Lower leg skin (tissue), 4 donors: ENCODE measurements around the gene CAPN5. TPM values are rescaled to one million over a fixed set of nuclear protein-coding genes. Genes with fewer than 3 reads are reported as not detected.

ENCODE experiments used
- DNase-seq, 2 donors: peaks; one replicate each; pipeline ENCODE4 v3.0.0-alpha.2; 2019; ENCODE audit warnings: low spot score in 2 of 2
- H3K4me3 ChIP-seq: fragments of 200-600 bp; sonication (generic); 2 replicates; pipeline ENCODE4 v1.5.1; 2017; ENCODE audit warnings: mild to moderate bottlenecking, low read depth; ENCODE audit not compliant: poor library complexity, severe bottlenecking
- POLR2A ChIP-seq, 2 donors: fragments of 450-650 bp; IDR thresholded peaks; one replicate each; pipeline ENCODE4 v1.6.1; 2016 to 2017; ENCODE audit warnings: antibody characterized with exemption in 2 of 2, mild to moderate bottlenecking in 1 of 2, moderate library complexity in 1 of 2
- WGBS, 2 donors: methylation state at CpG; one replicate each; pipeline ENCODE4 v1.1.5; 2018; 5-methylcytosine and 5-hydroxymethylcytosine counted together
- intact Hi-C: fragments of 100-400 bp; cut with DNase I; formaldehyde crosslinking; loops from one replicate; pipeline ENCODE4 v1.15.0; 2023; ENCODE audit warnings: low total_unique reads
- total RNA-seq, 4 donors: library from RNA; depleted of rRNA; stranded (reverse); fragments of >200 nt; gene quantifications; one replicate each; pipeline ENCODE4 v1.1.0, GENCODE V29; 2016
- TF ChIP-seq, protein P1 (sequence below), 3 donors: fragments of 450-650 bp; IDR thresholded peaks; one replicate each; pipeline ENCODE4 v1.5.1; 2016; ENCODE audit warnings: antibody characterized with exemption in 3 of 3, mild to moderate bottlenecking in 3 of 3, moderate library complexity in 2 of 3

The CAPN5 gene
- total RNA-seq, 4 donors from 2014 or later = 0.38 to 1.9 (median 1.2) TPM

DNA sequence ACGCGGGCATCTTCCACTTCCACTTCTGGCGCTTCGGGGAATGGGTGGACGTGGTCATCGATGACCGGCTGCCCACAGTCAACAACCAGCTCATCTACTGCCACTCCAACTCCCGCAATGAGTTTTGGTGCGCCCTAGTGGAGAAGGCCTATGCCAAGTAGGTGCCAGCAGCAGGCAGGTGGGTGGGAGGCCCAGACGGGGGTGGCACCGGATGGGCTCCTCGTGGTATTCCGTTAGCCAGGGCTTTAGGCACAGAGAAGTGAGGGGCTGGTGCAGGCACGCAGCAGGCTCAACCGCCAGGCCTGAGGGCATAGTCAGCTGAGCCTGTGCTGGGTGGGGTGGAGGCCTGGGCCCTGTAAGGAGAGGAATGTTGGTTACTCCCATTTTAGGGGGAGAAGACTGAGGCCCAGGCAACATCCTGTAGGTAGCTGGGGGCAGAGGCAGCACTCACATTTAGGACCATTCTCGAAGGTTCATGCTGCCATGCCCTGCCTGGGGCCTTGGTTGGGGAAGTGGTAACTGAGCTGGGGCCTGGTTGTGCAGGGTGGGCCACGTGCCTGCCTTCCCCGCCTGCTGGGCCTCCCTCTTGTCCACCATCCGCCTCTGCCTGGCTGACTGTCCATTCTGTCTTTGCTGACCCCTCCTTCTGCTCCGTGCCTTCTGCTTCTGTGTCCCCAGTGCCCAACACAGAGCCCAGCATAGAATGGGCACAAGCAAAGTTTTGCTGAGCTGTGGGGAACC is 46.0 kb downstream of the CAPN5 start:
- intact Hi-C loops = no loop called here
- WGBS, 2 donors = 83 to 85% methylated on average over 19 to 20 of the region's 20 CpGs
- TF ChIP-seq, protein P1, sequence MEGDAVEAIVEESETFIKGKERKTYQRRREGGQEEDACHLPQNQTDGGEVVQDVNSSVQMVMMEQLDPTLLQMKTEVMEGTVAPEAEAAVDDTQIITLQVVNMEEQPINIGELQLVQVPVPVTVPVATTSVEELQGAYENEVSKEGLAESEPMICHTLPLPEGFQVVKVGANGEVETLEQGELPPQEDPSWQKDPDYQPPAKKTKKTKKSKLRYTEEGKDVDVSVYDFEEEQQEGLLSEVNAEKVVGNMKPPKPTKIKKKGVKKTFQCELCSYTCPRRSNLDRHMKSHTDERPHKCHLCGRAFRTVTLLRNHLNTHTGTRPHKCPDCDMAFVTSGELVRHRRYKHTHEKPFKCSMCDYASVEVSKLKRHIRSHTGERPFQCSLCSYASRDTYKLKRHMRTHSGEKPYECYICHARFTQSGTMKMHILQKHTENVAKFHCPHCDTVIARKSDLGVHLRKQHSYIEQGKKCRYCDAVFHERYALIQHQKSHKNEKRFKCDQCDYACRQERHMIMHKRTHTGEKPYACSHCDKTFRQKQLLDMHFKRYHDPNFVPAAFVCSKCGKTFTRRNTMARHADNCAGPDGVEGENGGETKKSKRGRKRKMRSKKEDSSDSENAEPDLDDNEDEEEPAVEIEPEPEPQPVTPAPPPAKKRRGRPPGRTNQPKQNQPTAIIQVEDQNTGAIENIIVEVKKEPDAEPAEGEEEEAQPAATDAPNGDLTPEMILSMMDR (IDR thresholded peaks at IDR 0.05) = no peak
- TF ChIP-seq POLR2A (IDR thresholded peaks at IDR 0.05) = no peak
- DNase-seq = no peak
- H3K4me3 ChIP-seq = no peak overlapping the region

DNA sequence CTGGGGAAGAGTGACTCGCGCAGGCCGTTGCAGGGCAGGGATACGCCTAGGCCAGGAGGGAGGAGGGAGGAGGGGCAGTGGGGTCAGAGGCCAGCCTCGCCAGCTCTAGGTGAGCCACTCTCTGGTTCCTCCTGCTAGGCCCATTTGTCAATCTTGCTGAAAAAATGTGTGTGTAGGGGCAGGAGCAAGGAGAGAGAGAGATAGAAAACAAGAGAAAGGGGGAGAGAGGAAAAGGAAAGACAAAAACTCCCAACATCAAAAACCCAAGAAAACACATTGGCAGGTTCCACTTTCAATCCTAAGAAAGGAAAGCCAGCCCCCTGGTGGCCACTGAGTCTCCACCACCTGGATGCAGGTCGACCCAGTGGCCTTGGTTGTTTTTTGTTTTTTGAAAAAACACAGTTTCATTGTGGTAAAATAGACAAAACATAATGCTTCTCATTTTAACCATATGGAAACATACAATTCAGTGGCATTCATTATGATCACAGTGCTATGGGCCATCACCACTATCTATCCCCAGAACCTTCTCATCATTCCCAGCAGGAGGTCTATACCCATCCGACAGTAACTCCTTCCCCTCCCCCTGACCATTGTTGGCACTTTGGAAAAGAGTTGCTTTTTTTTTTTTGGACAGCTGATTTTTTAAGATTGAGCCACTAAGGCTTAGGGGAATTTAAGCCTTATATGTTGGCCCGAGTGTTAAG is 46.8 kb downstream of the CAPN5 start:
- intact Hi-C loops = no loop called here
- no peak for TF ChIP-seq POLR2A (IDR thresholded peaks at IDR 0.05)
- TF ChIP-seq, protein P1 (IDR thresholded peaks at IDR 0.05) = no peak
- 72 to 73% methylated on average over 8 of the region's 8 CpGs for WGBS, 2 donors
- H3K4me3 ChIP-seq = no peak overlapping the region
- no peak for DNase-seq

DNA sequence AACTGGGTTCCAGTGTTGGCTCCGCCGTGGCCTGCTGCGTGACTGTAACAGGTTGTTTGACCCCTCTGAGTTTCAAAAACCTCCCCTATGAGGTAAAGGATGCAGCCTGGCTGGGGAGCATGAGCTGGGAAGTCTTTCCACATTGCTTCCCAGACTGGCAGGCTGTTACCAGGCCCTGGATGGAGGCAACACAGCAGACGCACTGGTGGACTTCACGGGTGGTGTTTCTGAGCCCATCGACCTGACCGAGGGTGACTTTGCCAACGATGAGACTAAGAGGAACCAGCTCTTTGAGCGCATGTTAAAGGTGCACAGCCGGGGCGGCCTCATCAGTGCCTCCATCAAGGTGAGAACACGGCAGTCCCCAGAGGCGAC is 47.3 kb downstream of the CAPN5 start:
- intact Hi-C loops = no loop called here
- WGBS, 2 donors = 93 to 95% methylated on average over 12 to 13 of the region's 13 CpGs
- DNase-seq = no peak
- TF ChIP-seq POLR2A (IDR thresholded peaks at IDR 0.05) = no peak
- TF ChIP-seq, protein P1 (IDR thresholded peaks at IDR 0.05) = no peak
- no peak overlapping the region for H3K4me3 ChIP-seq

DNA sequence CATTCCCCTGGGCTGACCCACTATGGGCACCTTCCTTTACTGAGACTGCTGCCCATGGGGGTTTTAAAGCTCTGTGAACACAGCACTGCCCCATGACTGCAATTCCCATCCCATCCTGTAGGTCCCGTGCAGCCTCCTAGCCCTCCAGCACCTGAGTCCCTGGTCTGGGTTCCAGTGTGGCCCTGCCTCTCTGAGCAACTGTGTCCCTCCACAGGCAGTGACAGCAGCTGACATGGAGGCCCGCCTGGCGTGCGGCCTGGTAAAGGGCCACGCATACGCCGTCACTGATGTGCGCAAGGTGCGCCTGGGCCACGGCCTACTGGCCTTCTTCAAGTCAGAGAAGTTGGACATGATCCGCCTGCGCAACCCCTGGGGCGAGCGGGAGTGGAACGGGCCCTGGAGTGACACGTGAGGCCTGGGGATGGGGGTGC is 48.4 kb downstream of the CAPN5 start:
- DNase-seq = no peak
- intact Hi-C loops = no loop called here
- H3K4me3 ChIP-seq = no peak overlapping the region
- TF ChIP-seq POLR2A (IDR thresholded peaks at IDR 0.05) = no peak
- TF ChIP-seq, protein P1 (IDR thresholded peaks at IDR 0.05) = no peak
- WGBS, 2 donors = 97% methylated on average over 16 of the region's 16 CpGs

DNA sequence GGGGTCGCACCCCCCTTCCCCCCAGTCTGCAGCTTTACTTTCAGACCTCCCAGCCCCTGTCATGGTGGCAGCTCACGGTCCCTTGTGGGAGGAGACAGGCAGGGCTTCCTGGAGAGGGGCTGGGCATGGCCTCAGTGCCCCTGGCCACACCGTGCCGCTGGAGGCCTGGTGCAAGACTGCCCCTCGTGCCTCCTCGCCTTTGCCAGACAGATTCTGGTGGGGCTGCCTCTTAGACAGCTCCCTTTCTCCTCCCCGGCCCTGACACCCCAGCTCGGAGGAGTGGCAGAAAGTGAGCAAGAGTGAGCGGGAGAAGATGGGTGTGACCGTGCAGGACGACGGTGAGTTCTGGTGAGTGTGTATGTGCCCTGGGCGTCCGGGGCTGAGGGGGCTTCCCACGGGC is 49.2 kb downstream of the CAPN5 start:
- intact Hi-C loops = no loop called here
- 88 to 93% methylated on average over 15 of the region's 15 CpGs for WGBS, 2 donors
- TF ChIP-seq, protein P1 (IDR thresholded peaks at IDR 0.05) = no peak
- no peak for TF ChIP-seq POLR2A (IDR thresholded peaks at IDR 0.05)
- no peak overlapping the region for H3K4me3 ChIP-seq
- DNase-seq = no peak
